ENCODE measurements around the gene ARHGAP25.

ARHGAP25 gene

GRCh38 chr2:68833162-68833561 lies 98.6 kb downstream of the ARHGAP25 start:
- DNase-seq, result no peak

GRCh38 chr2:68834737-68835376 lies 100.2 kb downstream of the ARHGAP25 start:
- peak in 1 of 2 donors; percentile 26 for DNase-seq

DNA sequence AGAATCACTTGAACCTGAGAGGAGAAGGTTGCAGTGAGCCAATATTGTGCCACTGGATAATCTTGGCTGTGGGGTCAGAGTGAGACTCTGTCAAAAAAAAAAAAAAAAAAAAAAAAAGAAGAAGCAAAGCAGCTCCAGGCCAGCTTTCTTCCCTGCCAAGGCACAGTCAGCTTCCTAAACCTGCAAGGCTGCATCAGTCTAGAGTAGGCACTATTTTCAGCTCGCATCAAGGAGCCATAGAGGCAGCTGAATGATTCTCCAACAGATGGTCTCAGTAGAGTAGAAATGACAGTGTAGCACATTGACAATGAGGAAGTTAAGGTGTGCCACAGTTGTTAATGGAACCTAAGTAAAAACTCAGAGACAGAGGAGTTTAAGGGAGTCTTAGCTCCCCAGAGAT lies 101.0 kb downstream of the ARHGAP25 start:
- peak in 1 of 2 donors; percentile 27 for DNase-seq

DNA sequence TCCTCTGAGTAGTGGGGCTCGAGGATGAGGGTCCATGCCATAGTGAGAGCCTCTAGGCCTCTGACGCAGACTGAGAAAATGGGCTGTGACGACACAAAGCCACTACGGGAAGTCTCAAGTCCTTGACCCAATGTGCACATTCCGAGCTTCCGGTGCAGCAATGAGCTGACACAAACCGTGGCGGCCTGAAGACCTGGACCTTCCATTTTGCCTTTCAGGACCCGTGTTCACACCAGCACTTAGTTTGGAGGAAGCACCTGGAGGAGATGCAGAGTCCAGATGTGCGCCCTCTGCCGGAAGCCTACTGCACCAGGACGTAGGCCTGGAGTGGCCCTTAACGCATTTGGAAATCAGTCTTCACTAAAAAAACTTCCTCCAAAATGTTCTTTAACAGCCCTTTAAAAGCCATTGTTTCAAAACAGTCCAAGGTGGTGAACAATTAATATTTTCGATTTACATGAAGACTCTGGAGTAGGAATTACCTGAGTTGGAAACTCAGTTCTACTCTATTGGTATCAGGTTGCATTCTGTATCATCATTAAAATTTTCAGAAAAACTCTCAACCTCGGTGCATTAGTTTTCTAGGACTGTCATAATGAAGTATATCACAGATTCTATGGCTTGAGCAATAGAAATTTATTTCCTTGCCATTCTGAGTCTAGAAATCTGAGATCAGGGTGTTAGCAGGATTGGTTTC lies 102.7 kb downstream of the ARHGAP25 start:
- DNase-seq, result peak; percentile 70 to 77

GRCh38 chr2:68837861-68838341 lies 103.3 kb downstream of the ARHGAP25 start:
- no peak for DNase-seq

- DNase-seq, result no peak
These were observed 104.0 kb downstream of the ARHGAP25 start for GRCh38 chr2:68838641-68839040.

DNA sequence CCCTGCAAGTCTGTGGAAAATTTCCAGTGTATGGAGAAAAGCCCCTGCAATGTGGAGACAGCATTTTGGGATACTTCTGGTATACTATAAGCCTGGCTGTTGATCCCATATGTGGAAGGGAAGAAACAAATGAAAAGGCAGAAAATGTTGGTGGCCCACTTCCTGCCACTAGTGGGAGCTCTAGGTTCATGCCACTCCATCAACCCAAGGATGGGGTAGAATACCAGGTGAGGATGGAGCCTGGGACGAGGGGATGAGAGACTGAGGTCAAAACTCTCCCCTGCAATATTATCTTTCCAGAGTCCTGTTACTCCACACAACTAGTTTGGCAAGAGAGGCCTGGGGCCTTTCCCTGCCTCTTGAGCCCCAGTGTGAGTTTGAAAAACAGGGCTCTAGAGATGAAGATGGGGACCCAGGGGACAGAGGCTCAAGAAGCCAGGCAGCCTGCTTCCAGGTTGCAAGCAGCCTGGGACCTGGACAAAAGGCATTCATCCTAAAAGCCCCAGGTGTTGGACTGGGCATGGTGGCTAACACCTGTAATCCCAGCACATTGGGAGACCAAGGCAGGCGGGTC lies 104.7 kb downstream of the ARHGAP25 start:
- DNase-seq, result peak; percentile 40 to 44

GRCh38 chr2:68845043-68845442 lies 110.4 kb downstream of the ARHGAP25 start:
- no peak for DNase-seq

- no peak for DNase-seq
These were observed 111.5 kb downstream of the ARHGAP25 start for GRCh38 chr2:68846091-68846490.

- no peak for DNase-seq
These were observed 113.1 kb downstream of the ARHGAP25 start for GRCh38 chr2:68847751-68848150.

- DNase-seq, result no peak
These were observed 115.0 kb downstream of the ARHGAP25 start for GRCh38 chr2:68849579-68850030.

DNA sequence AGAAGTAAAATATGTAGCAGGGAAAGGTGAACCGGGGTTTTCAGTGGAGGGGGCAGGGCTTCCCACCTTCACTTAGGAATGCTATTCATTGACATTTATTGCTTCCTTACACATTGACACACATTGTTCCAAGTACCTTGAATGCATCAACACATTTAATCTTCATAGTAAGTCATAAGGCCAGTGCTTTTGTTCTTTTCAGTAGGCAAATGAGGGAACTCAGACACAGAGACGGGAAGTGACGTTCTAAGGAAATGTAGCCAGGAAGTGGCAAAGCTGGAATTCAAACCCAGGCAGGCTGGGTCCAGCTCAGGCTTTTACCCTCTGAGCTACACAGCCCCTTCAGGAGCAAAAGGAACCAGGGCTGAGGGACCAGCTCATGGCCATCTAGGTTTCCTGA lies 115.9 kb downstream of the ARHGAP25 start:
- no peak for DNase-seq

- DNase-seq, result no peak
These were observed 118.4 kb downstream of the ARHGAP25 start for GRCh38 chr2:68853035-68853434.

- no peak for DNase-seq
These were observed 119.3 kb downstream of the ARHGAP25 start for GRCh38 chr2:68853915-68854314.

DNA sequence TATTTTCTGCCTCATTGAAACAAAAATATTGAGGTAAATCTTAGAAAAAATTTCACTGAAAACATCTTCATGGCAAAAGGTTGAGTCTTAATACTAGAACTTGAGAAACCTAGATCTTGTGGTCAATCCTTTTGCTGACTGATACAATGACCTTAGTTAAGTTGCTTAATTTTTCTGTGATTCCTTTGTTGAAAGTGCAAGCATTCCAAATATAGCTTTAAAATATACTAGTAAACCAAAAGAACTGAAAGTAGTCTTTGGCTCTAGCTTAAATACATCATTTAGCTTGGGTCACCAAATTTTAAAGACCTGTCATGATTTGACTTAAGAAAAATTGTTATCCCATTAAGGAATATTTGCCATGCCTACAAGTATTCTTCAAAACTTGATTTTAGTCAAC lies 119.9 kb downstream of the ARHGAP25 start:
- no peak for DNase-seq

DNA sequence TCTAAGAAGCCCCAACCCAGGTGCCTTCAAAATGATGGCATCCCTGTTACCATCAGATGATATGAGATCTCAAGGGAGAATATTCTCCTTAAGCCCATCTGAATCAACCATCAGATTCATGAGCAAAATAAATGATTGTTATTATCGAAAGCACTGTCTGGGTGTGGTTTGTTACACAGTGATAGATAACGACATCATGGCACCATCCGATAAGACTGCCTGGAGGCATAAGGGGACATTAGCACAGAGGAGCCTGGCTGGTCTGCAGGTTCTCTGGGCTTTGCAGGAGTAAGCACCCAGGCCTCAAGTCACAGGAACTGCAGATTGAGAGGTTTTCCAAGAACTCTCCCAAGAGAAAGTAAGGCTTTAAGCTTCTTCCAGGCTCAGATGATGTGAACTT lies 120.9 kb downstream of the ARHGAP25 start:
- no peak for DNase-seq

GRCh38 chr2:68857202-68857845 lies 122.7 kb downstream of the ARHGAP25 start:
- DNase-seq, result no peak

DNA sequence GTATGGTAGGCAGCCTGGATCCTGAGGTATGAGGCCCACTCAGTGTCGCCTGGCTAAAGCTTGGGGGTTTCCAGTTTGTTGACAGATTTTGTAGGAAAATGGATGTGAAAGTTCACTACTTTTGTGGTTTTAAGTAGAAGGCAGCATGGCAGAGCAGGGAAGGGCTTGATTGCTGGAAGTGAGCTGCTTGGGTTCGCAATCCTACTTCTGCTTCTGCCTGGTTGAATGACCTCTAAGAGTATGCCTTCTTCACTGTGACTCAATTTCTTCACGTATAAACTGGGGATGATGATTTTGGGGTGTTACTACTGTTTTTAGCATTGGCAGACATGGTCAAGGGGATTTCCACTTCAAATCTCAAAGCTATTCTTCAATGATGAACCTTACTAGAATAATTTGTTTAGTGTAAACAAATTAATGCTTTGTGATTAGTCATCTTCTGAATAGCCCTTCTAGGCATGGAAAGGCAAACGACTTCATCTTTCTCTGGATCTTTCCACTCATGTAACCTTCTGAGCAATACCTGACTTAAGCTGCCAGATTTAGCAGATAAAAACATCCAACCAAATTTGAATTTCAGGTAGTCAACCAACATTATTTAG lies 123.3 kb downstream of the ARHGAP25 start:
- peak; percentile 33 to 72 for DNase-seq

DNA sequence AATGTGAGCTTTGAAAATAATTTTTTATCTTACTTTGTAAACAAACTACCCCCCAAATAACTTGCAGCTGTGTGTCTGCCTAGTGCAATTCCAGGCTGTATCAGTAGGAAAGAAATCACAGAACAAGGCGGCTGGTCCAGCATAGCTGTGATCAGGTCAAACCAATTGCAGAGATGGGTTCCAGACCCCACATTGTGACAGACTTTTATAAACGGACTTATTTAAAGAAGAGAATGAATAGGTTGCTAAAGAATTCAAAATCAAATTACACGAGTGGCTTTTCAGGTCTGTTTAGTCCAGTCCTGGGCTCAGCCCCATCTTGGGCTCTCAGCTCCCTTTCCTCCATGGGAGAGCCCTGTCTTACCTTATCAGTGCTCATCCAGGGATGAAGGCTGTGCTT lies 125.5 kb downstream of the ARHGAP25 start:
- no peak for DNase-seq

GRCh38 chr2:68861330-68861729 lies 126.7 kb downstream of the ARHGAP25 start:
- DNase-seq, result peak in 1 of 2 donors; percentile 35

- no peak for DNase-seq
These were observed 128.3 kb downstream of the ARHGAP25 start for GRCh38 chr2:68862889-68863288.

- DNase-seq, result no peak
These were observed 129.4 kb downstream of the ARHGAP25 start for GRCh38 chr2:68863996-68864395.

- no peak for DNase-seq
These were observed 130.5 kb downstream of the ARHGAP25 start for GRCh38 chr2:68865108-68865507.

Measured in CD4-positive, alpha-beta T cell treated with Interleukin-4 for 1 hour (primary cell).